ENCODE measurements around the gene VRK1.

Gene VRK1

DNA sequence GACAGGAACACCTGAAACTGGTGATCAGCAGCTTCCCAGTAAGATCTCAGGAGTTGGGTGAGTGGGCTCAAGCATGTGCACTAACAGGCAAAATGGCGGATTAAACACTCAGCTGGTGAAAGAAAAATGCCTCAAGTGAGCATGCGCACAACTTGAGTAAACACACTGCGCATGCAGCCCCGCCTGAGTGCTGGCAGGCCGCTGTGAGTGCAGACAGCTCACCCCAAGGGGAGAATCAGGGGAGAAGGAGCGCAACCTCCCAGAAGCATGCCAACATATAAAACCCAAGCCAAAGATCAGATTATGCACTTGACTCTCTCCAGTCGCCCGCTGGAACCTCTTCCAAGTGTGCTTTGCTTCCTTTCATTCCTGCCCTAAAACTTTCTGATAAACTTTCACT, 125.8 kb downstream of the VRK1 start:
- H3K4me3 ChIP-seq (ENCODE audit: low read length) = no peak overlapping the region
- no peaks in the 10 kb centered on the region for H3K27me3 ChIP-seq (ENCODE audit: insufficient read depth, low read length)
- H3K4me1 ChIP-seq (ENCODE audit: insufficient read depth, low read length) = peaks cover 12% of the 10 kb centered on the region
- H3K36me3 ChIP-seq (ENCODE audit: insufficient read depth, low read length) = no peaks in the 10 kb centered on the region
- H3K9me3 ChIP-seq (ENCODE audit: low read length) = peaks cover 5% of the 10 kb centered on the region
- no peak overlapping the region for H2AFZ ChIP-seq (ENCODE audit: low read depth, low read length)

DNA sequence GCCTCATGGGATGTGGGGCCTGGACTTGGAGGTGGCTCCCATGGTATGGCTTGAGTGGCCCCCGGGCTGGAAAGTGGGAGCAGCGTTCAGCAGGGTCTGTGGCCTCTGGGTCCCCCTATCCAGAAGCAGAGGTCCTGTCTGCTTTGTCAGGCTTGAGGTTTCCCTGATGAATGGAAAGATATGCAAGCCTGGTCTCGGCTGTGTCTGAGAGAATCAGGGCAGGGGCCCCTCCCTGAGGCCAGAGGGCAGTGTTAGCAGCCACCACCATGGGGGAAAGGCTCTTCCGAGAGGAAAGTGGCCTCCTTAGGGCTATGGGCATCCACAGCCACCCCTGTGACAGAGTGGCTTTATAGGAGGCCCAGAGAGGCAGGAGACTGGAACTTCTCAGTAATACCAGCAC, 128.2 kb downstream of the VRK1 start:
- Histone ChIP-seq H2AFZ (ENCODE audit: low read depth, low read length) (no peak overlapping the region), H3K36me3 (ENCODE audit: insufficient read depth, low read length) (no peaks in the 10 kb centered on the region), H3K4me3 (ENCODE audit: low read length) (no peak overlapping the region), H3K4me1 (ENCODE audit: insufficient read depth, low read length) (peaks cover 12% of the 10 kb centered on the region), H3K27me3 (ENCODE audit: insufficient read depth, low read length) (no peaks in the 10 kb centered on the region), H3K9me3 (ENCODE audit: low read length) (peaks cover 5% of the 10 kb centered on the region)

DNA sequence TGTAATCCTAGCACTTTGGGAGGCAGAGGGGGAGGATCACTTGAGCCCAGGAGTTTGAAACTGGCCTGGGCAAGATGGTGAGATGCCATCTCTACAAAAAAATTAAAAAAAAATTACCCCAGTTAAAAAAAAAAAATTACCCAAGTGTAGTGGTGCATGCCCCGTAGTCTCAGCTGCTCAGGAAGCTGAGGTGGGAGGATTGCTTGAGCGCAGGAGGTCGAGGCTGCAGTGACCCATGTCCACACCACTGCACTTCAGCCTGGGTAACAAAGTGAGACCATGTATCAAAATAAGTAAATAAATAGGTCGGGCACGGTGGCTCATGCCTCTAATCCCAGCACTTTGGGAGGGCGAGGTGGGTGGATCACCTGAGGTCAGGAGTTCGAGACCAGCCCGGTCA, 128.8 kb downstream of the VRK1 start:
- H3K4me1 ChIP-seq (ENCODE audit: insufficient read depth, low read length) = peaks cover 12% of the 10 kb centered on the region
- peaks cover 5% of the 10 kb centered on the region for H3K9me3 ChIP-seq (ENCODE audit: low read length)
- no peaks in the 10 kb centered on the region for H3K27me3 ChIP-seq (ENCODE audit: insufficient read depth, low read length)
- no peak overlapping the region for H2AFZ ChIP-seq (ENCODE audit: low read depth, low read length)
- no peak overlapping the region for H3K4me3 ChIP-seq (ENCODE audit: low read length)
- H3K36me3 ChIP-seq (ENCODE audit: insufficient read depth, low read length) = no peaks in the 10 kb centered on the region

GRCh38 chr14:96928779-96929380, 131.7 kb downstream of the VRK1 start:
- Histone ChIP-seq H3K4me1 (ENCODE audit: insufficient read depth, low read length) (peaks cover 12% of the 10 kb centered on the region), H3K27me3 (ENCODE audit: insufficient read depth, low read length) (no peaks in the 10 kb centered on the region)

DNA sequence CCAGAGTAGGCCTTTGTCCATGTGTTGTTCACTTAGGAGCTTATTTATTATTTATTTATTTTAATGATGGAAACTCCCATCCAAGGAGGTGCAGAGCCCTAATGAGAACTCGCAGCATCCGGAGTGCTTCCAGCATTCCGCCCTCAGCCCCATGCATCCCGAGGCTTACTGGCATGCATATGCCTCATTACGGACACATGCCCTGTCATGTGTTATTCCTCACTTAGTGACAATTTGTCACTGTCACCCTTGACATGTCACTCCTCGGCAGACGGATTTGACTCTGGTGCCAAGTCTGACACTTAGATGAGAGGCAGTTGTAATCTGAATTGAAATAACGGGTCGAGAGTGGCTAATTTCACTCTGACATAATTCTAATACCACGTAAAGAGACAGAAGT, 132.8 kb downstream of the VRK1 start:
- Histone ChIP-seq H3K4me3 (ENCODE audit: low read length) (no peak overlapping the region), H3K27me3 (ENCODE audit: insufficient read depth, low read length) (no peaks in the 10 kb centered on the region), H3K9me3 (ENCODE audit: low read length) (no peaks in the 10 kb centered on the region), H2AFZ (ENCODE audit: low read depth, low read length) (no peak overlapping the region), H3K4me1 (ENCODE audit: insufficient read depth, low read length) (peaks cover 9% of the 10 kb centered on the region), H3K36me3 (ENCODE audit: insufficient read depth, low read length) (no peaks in the 10 kb centered on the region)

More at GRCh38 chr14:96928779-96929380, 131.7 kb downstream of the VRK1 start:
- no peak overlapping the region for H3K4me3 ChIP-seq (ENCODE audit: low read length)
- H2AFZ ChIP-seq (ENCODE audit: low read depth, low read length) = no peak overlapping the region
- no peaks in the 10 kb centered on the region for H3K9me3 ChIP-seq (ENCODE audit: low read length)
- H3K36me3 ChIP-seq (ENCODE audit: insufficient read depth, low read length) = no peaks in the 10 kb centered on the region

DNA sequence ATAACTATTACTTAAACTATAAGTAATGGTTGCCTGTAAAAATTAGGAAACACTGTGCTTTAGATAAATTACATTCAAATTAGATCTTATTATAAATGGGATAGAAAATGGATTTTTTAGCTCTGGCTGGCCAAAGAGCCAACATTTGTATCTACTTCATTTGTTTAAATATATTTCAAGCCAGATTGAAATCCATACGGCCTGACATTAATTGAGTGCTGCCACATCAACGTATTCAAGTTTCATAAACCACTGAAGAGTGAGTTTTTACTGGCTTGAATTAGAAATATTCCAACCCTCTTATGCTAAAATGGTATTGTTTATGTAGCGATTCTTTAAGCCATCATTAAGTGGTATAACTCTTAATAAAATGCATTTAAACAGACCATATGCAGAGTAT, 133.3 kb downstream of the VRK1 start:
- no peaks in the 10 kb centered on the region for H3K36me3 ChIP-seq (ENCODE audit: insufficient read depth, low read length)
- no peak overlapping the region for H2AFZ ChIP-seq (ENCODE audit: low read depth, low read length)
- H3K4me3 ChIP-seq (ENCODE audit: low read length) = no peak overlapping the region
- H3K9me3 ChIP-seq (ENCODE audit: low read length) = no peaks in the 10 kb centered on the region
- H3K4me1 ChIP-seq (ENCODE audit: insufficient read depth, low read length) = peaks cover 4% of the 10 kb centered on the region
- no peaks in the 10 kb centered on the region for H3K27me3 ChIP-seq (ENCODE audit: insufficient read depth, low read length)

Measured in neuron (in vitro differentiated cells).